B cell (primary cell): ENCODE results near the gene TGOLN2.

Experiments
- EZH2 ChIP-seq: IDR thresholded peaks from 2 replicates; pipeline ENCODE4 v1.6.1; 2012; ENCODE audit warnings: borderline replicate concordance, low read depth, mild to moderate bottlenecking, moderate library complexity, low read length; ENCODE audit not compliant: insufficient read depth, poor library complexity, severe bottlenecking
- TF ChIP-seq, protein P1 (sequence below): fragments of 200-600 bp; IDR thresholded peaks from one replicate; pipeline ENCODE4 v1.8.0; 2022; ENCODE audit warnings: antibody characterized with exemption, mild to moderate bottlenecking

- TF ChIP-seq, protein P1, sequence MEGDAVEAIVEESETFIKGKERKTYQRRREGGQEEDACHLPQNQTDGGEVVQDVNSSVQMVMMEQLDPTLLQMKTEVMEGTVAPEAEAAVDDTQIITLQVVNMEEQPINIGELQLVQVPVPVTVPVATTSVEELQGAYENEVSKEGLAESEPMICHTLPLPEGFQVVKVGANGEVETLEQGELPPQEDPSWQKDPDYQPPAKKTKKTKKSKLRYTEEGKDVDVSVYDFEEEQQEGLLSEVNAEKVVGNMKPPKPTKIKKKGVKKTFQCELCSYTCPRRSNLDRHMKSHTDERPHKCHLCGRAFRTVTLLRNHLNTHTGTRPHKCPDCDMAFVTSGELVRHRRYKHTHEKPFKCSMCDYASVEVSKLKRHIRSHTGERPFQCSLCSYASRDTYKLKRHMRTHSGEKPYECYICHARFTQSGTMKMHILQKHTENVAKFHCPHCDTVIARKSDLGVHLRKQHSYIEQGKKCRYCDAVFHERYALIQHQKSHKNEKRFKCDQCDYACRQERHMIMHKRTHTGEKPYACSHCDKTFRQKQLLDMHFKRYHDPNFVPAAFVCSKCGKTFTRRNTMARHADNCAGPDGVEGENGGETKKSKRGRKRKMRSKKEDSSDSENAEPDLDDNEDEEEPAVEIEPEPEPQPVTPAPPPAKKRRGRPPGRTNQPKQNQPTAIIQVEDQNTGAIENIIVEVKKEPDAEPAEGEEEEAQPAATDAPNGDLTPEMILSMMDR, result no peak
- TF ChIP-seq EZH2, result no peak
Measured at GRCh38 chr2:85347599-85347998, 19.8 kb upstream of the TGOLN2 start.
